ENCODE results near the gene ATRNL1.

- TF ChIP-seq EZH2 (IDR thresholded peaks at IDR 0.05) (no peak), CTCF (IDR thresholded peaks at IDR 0.05) (no peak), EZH2phosphoT487 (IDR thresholded peaks at IDR 0.05) (no peak)
These were observed 875.1 kb downstream of the ATRNL1 start for GRCh38 chr10:115968236-115968635.
